LHCN-M2 (cell line): Measurements from ENCODE around the gene RNPEP. TPM values are rescaled to one million over a fixed set of nuclear protein-coding genes. Genes with fewer than 3 reads are reported as not detected.
A peak's percentile ranks its signal among the peaks of the same experiment; 100 is the strongest.
"Not testable (repeated sequence)": the region's sequence is repeated elsewhere in the genome, so short reads cannot be mapped to it uniquely, and the experiment has no call there.

ENCODE experiments used
- DNase-seq: peaks from one replicate; pipeline ENCODE4 v3.0.0-alpha.2; 2012; ENCODE audit warnings: low read depth
- total RNA-seq: library from RNA; depleted of rRNA; stranded (reverse); fragments of >200 nt; gene quantifications from 2 replicates; pipeline ENCODE4 v1.2.3, GENCODE V29; 2014

Gene RNPEP
- total RNA-seq, 1 experiment from 2014 or later, result 70.2 TPM

- not testable (repeated sequence) for DNase-seq
Measured at GRCh38 chr1:201962382-201962781, 20.1 kb upstream of the RNPEP start.

GRCh38 chr1:201964261-201964660, 18.2 kb upstream of the RNPEP start:
- peak; percentile 35 for DNase-seq

- DNase-seq, result no peak
Measured at GRCh38 chr1:201966171-201966570, 16.3 kb upstream of the RNPEP start.

GRCh38 chr1:201968202-201968925, 14.1 kb upstream of the RNPEP start:
- DNase-seq, result no peak

GRCh38 chr1:201970334-201971159, 11.9 kb upstream of the RNPEP start:
- no peak for DNase-seq

GRCh38 chr1:201982082-201982622, 296 bp upstream of the RNPEP start:
- DNase-seq, result no peak

GRCh38 chr1:201983380-201983805, 945 bp downstream of the RNPEP start:
- no peak for DNase-seq

- DNase-seq, result no peak
Measured at GRCh38 chr1:201984446-201984845, 2.0 kb downstream of the RNPEP start.

- DNase-seq, result no peak
Measured at GRCh38 chr1:201985355-201985754, 2.9 kb downstream of the RNPEP start.

- DNase-seq, result no peak
Measured at GRCh38 chr1:201988601-201989000, 6.2 kb downstream of the RNPEP start.

- no peak for DNase-seq
Measured at GRCh38 chr1:201989354-201990128, 7.1 kb downstream of the RNPEP start.

GRCh38 chr1:201990427-201990826, 8.0 kb downstream of the RNPEP start:
- DNase-seq, result no peak

GRCh38 chr1:201999625-202000238, 17.3 kb downstream of the RNPEP start:
- DNase-seq, result peak; percentile 39

- DNase-seq, result no peak
Measured at GRCh38 chr1:202002507-202002906, 20.1 kb downstream of the RNPEP start.

- no peak for DNase-seq
Measured at GRCh38 chr1:202004711-202005110, 22.3 kb downstream of the RNPEP start.

- no peak for DNase-seq
Measured at GRCh38 chr1:202005958-202006357, 23.5 kb downstream of the RNPEP start.

- DNase-seq, result no peak
Measured at GRCh38 chr1:202007304-202007703, 24.9 kb downstream of the RNPEP start.

GRCh38 chr1:202007805-202008489, 25.5 kb downstream of the RNPEP start:
- DNase-seq, result no peak

GRCh38 chr1:202009326-202010179, 27.1 kb downstream of the RNPEP start:
- peak; percentile 66 for DNase-seq
